Measurements from ENCODE around the gene GNB2. TPM values are rescaled to one million over a fixed set of nuclear protein-coding genes. Genes with fewer than 3 reads are reported as not detected.

Gene GNB2
- total and polyA plus RNA-seq, 2 of the 13 experiments (the other 11 are each of a cell fraction or from before 2014, with no cell fraction given), result 48.3 to 67.1 TPM

DNA sequence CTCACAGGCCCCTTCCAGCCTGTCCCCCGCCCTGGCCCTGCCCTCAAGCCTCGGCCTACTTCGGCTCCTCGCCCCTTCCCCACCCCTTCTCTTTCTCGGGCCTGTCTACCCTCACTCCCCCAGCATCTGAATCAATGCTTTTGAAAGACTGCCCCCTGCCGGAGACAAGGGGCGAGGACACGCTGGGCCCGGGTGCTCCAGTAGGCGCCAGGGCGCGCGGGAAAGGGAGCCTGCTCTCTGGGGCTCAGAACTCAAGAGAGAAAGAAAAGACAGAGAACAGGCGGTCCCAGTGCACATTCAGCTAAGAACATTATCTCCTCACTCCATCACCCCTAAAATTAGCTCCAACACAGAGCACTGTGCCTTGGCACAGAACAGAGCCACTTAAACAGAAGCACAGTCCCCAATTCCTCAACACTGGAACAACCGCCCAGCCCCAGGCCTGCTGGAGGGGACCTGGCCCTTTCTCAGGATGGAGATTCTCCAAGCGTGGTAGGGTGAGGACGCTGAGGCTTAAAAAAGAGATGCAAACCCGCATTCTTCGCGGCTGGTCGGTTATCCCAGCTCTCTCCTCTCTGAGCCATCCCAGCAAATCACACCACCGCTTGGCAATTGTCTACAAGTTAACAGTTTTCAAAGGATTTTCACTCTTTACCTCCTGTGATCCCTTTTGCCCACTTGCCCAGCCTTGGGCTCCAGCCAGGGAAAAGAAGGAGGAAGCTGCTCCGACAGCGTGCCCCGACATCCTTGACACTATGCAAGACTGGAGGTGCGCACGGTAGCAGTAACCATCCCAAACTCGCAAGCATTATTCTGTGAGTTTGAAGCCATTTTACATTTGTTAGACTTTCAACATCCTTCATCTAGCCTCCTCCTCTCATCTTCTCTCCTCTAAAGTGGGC lies 18.4 kb downstream of the GNB2 start (continued):
- TF ChIP-seq, protein P1, sequence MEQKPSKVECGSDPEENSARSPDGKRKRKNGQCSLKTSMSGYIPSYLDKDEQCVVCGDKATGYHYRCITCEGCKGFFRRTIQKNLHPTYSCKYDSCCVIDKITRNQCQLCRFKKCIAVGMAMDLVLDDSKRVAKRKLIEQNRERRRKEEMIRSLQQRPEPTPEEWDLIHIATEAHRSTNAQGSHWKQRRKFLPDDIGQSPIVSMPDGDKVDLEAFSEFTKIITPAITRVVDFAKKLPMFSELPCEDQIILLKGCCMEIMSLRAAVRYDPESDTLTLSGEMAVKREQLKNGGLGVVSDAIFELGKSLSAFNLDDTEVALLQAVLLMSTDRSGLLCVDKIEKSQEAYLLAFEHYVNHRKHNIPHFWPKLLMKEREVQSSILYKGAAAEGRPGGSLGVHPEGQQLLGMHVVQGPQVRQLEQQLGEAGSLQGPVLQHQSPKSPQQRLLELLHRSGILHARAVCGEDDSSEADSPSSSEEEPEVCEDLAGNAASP (CRISPR knock-in tag; IDR thresholded peaks at IDR 0.05; ENCODE audit: borderline replicate concordance), result no peak
- TF ChIP-seq, protein P2, sequence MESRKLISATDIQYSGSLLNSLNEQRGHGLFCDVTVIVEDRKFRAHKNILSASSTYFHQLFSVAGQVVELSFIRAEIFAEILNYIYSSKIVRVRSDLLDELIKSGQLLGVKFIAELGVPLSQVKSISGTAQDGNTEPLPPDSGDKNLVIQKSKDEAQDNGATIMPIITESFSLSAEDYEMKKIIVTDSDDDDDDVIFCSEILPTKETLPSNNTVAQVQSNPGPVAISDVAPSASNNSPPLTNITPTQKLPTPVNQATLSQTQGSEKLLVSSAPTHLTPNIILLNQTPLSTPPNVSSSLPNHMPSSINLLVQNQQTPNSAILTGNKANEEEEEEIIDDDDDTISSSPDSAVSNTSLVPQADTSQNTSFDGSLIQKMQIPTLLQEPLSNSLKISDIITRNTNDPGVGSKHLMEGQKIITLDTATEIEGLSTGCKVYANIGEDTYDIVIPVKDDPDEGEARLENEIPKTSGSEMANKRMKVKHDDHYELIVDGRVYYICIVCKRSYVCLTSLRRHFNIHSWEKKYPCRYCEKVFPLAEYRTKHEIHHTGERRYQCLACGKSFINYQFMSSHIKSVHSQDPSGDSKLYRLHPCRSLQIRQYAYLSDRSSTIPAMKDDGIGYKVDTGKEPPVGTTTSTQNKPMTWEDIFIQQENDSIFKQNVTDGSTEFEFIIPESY (CRISPR knock-in tag; IDR thresholded peaks at IDR 0.05), result peak; percentile 48; the same call in 1 of the 2 replicates
- no peak for TF ChIP-seq GABPB1 (CRISPR knock-in tag; IDR thresholded peaks at IDR 0.05)
- TF ChIP-seq ZNF687 (CRISPR knock-in tag; IDR thresholded peaks at IDR 0.05), result peak; percentile 75
- TF ChIP-seq, protein P3, sequence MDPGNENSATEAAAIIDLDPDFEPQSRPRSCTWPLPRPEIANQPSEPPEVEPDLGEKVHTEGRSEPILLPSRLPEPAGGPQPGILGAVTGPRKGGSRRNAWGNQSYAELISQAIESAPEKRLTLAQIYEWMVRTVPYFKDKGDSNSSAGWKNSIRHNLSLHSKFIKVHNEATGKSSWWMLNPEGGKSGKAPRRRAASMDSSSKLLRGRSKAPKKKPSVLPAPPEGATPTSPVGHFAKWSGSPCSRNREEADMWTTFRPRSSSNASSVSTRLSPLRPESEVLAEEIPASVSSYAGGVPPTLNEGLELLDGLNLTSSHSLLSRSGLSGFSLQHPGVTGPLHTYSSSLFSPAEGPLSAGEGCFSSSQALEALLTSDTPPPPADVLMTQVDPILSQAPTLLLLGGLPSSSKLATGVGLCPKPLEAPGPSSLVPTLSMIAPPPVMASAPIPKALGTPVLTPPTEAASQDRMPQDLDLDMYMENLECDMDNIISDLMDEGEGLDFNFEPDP (CRISPR knock-in tag; conservative IDR thresholded peaks at IDR 0.05), result no peak
- no peak for TF ChIP-seq ZNF274 (CRISPR knock-in tag; IDR thresholded peaks at IDR 0.05)
- TF ChIP-seq BHLHE40 (IDR thresholded peaks at IDR 0.05; ENCODE audit: low read length), result no peak
- TF ChIP-seq, protein P4, sequence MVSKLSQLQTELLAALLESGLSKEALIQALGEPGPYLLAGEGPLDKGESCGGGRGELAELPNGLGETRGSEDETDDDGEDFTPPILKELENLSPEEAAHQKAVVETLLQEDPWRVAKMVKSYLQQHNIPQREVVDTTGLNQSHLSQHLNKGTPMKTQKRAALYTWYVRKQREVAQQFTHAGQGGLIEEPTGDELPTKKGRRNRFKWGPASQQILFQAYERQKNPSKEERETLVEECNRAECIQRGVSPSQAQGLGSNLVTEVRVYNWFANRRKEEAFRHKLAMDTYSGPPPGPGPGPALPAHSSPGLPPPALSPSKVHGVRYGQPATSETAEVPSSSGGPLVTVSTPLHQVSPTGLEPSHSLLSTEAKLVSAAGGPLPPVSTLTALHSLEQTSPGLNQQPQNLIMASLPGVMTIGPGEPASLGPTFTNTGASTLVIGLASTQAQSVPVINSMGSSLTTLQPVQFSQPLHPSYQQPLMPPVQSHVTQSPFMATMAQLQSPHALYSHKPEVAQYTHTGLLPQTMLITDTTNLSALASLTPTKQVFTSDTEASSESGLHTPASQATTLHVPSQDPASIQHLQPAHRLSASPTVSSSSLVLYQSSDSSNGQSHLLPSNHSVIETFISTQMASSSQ (IDR thresholded peaks at IDR 0.05; ENCODE audit: low read depth), result no peak
- TF ChIP-seq, protein P4 (CRISPR knock-in tag; IDR thresholded peaks at IDR 0.05; ENCODE audit: borderline replicate concordance), result no peak
- TF ChIP-seq HIVEP1 (CRISPR knock-in tag; IDR thresholded peaks at IDR 0.05), result no peak
- no peak for TF ChIP-seq MTA3 (CRISPR knock-in tag; IDR thresholded peaks at IDR 0.05)
- no peak for TF ChIP-seq ZNF605 (CRISPR knock-in tag; IDR thresholded peaks at IDR 0.05)
- TF ChIP-seq, protein P5, sequence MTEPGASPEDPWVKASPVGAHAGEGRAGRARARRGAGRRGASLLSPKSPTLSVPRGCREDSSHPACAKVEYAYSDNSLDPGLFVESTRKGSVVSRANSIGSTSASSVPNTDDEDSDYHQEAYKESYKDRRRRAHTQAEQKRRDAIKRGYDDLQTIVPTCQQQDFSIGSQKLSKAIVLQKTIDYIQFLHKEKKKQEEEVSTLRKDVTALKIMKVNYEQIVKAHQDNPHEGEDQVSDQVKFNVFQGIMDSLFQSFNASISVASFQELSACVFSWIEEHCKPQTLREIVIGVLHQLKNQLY (CRISPR knock-in tag; IDR thresholded peaks at IDR 0.05), result no peak
- TF ChIP-seq ZNF20 (CRISPR knock-in tag; IDR thresholded peaks at IDR 0.05), result no peak
